NB4 (cell line): ENCODE data around the gene SHTN1.

Source experiments
- MYC ChIP-seq: IDR thresholded peaks from 2 replicates; pipeline ENCODE4 v1.6.1; 2011; ENCODE audit warnings: low read depth, low read length
- POLR2A ChIP-seq: IDR thresholded peaks from 2 replicates; pipeline ENCODE4 v1.6.1; 2011; ENCODE audit warnings: mild to moderate bottlenecking; ENCODE audit not compliant: insufficient read length; ENCODE audit errors: extremely low read depth
- TF ChIP-seq, protein P1 (sequence below): IDR thresholded peaks from one replicate; pipeline ENCODE4 v1.5.1; 2012; ENCODE audit warnings: low read depth, low read length
- TF ChIP-seq, protein P2 (sequence below): IDR thresholded peaks from 2 replicates; pipeline ENCODE4 v1.6.1; 2011; ENCODE audit warnings: low read depth, low read length

DNA sequence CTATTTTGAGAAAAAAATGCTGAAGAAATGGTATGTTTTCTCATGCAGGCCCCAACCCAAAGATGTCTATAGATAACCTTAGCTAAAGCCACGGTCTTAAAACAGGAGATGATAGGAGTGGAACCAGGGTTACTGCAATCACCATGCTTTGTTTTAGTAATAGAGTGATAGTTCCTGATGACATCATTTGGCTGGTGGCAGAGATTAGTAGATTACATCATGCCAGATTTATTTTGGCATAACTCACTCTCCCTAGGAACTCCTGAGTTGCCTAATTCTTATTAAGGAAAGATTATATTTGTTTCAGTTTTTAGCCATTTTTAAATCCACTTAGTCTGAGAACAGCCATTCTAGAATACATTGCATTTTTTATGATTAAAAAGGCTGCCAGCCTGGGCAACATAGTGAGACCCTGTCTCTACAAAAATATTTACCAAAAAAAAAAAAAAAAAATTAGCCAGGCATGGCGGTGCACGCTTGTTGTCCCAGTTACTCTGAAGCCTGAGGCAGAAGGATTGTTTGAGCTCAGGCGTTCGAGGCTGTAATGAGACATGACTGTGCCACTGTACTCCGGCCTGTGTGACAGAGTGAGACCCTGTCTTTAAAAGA is 137.9 kb downstream of the SHTN1 start:
- TF ChIP-seq, protein P1, sequence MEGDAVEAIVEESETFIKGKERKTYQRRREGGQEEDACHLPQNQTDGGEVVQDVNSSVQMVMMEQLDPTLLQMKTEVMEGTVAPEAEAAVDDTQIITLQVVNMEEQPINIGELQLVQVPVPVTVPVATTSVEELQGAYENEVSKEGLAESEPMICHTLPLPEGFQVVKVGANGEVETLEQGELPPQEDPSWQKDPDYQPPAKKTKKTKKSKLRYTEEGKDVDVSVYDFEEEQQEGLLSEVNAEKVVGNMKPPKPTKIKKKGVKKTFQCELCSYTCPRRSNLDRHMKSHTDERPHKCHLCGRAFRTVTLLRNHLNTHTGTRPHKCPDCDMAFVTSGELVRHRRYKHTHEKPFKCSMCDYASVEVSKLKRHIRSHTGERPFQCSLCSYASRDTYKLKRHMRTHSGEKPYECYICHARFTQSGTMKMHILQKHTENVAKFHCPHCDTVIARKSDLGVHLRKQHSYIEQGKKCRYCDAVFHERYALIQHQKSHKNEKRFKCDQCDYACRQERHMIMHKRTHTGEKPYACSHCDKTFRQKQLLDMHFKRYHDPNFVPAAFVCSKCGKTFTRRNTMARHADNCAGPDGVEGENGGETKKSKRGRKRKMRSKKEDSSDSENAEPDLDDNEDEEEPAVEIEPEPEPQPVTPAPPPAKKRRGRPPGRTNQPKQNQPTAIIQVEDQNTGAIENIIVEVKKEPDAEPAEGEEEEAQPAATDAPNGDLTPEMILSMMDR: no peak
- TF ChIP-seq MYC: no peak
- TF ChIP-seq POLR2A: no peak
- TF ChIP-seq, protein P2, sequence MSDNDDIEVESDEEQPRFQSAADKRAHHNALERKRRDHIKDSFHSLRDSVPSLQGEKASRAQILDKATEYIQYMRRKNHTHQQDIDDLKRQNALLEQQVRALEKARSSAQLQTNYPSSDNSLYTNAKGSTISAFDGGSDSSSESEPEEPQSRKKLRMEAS: no peak
